ENCODE results near the gene B3GNT9.

Gene B3GNT9

DNA sequence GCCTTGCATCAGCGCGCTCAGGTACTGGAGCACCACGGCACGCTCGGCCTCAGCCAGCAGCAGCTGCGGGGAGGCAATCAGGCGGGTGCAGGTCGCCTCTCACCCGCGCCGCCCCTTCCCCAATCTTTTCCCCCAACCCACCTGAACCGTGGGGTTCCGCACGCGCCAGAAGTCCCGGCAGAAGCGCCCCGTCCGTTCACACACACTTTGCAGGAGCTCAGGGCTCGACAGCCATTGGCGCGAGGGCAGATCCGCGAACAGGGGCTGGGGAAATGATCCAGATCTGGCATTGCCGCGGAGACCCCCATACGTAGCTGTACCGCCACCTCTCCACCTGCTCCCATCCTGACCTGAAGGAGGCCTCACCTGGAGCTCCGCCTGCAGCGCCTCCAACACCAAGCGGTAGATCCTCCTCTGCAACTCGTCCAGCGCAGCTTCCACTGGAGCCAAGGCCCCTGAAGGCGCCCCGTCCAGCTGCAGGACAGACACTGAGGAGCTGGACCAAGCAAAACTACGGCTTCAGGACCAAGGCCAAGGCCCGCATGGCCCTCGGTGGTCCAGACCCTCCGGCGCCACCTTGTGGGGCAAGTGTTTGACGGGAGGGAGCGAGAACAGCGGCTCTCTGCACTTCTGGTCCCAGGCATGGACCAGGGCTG is 34.3 kb upstream of the B3GNT9 start:
- peak in 1 of 2 donors; percentile 19 for ATAC-seq

DNA sequence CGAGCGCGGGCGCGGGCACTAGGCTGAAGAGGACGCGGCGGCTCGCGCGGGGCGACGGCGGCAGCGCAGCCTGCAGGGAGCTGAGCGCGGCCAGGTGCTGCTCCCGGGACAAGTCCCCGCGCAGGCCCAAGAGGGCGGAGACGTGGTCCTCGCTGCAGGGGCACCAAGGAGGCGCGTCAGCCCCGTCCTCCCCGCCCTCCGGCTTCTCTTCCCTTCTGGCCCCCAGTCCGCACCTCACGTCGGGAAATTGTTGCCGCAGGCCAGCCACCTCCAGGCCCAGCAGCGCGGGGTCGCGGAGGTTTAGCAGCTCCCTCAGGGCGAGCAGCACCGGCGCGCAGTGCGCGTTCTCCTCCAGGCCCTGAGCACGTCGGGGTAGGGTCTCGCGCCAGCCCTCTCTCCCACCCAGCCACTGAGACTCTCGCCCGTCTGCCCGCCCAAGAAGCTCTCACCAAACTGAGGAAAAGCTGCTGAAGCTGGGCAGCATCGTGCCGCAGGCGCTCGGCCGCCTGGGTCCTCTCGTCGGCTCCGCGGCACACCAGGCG is 33.7 kb upstream of the B3GNT9 start:
- ATAC-seq, result no peak

DNA sequence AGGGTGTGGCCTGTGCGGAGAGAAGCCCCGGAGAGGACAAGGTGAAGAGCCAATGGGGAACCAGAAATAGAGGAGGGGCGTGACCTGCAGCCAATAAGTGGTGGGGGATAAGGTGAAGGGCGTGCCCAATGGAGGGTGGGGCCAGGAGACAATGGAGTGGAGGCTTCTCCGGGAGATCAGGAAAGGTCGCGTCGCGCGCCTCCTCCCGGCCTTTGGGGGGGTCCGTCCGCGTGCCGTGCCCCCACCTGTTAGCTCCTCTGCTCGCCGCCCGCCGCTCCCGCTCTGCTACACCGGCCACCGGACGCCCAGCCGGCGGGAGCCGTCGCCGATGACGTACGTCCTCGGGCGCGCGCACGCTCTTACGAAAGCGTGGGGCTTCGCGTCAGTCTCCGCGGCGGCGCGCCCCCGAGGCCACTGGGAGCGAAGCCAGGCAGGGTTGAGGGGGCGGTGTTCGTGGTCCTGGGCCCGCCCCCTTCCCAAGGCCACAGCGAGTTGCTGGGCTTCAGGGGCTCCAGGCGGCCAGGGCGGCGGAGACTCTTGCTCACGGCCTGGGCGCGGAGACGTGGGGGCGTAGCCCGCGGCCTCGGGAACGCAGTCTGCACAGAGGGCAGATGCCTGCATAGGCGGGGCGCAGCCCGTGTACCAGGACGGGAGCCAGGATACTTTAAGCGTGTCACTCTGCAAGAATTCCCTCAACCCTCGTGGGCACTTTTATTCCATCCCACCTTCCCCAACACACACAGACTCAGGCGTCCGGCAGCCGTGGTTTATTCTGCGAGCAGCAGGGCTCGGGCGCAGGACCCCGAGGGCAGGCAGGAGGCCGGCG is 33.0 kb upstream of the B3GNT9 start, which contains the start of gene MATCAP1:
Gene MATCAP1 (minus strand): TSS at position 337 of the 826 bp plus-strand sequence. CDS start 3,353 bp downstream, outside the sequence.
- ATAC-seq, result peak; percentile 96 to 98

DNA sequence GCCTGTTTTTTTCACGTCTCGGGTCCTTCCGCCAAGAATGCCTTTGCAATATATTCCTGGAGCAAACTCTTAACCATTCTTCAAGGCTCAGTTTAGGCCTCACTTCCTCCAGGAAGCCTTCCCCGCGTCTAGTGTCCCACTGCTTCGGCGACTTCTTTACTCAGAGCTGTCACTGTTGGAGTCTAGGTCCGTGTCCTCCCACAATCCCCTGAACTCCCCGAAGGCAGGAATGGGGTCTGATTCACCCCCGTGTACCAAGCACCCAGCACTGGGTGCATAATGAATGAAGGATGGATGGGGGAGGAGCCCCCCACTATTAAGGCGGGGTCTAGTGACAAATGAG is 32.5 kb upstream of the B3GNT9 start:
- no peak for ATAC-seq

DNA sequence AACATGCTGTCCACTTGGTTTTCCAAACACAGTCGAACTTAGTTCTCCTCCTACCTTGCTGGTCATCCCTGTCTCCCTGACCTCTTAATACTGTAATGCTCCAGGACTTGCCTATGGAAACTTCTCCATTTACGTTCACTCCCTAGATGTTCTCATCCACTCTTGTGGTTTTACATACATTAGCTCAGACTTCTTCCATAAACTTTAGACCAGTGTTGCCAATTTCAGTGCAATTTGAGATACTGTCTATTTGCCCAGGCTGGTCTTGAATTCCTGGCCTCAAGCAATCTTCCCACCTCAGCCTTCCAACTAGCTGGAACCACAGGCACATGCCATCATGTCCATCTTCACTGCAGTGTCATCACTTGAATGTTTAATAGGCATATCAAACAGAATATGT is 31.5 kb upstream of the B3GNT9 start:
- no peak for ATAC-seq

DNA sequence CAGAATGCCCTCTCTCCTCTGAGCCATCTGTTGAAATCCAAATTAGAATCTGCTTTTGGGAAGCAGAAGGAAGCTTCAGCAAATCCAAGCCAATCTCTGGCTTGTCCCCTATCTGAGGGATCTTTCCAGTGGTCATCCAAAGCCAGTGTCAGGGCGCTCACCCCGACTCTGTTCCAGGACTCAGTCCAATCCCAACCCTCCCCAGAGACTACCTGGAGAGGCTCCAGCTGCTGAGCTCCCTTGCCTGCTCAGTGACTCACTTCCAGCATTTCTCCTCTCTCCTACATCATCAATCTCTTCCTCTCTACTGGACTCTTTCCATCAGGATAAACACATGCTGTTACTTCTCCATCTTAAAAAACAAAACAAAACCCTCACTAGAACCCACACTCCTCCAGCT is 30.5 kb upstream of the B3GNT9 start:
- ATAC-seq, result no peak

DNA sequence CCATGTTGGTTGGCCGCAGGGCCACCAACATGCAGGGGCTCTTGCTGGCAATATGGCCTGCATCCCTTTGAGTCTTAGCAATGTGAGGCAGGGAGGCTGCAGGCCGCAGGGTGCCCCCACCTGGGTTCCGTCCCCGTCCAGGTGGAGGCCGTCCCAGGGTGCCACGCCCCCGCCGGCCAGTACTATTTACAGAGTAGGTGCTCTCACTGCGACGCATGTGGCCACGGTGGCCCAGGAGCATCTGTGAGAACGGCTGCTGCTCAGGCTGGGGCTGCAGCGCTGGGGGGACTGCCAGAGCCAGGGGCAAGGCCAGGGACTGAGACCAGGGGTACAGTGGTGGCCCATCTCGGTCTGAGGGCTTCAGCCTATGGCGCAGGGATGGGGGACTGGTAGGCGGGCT is 29.4 kb upstream of the B3GNT9 start:
- no peak for ATAC-seq

DNA sequence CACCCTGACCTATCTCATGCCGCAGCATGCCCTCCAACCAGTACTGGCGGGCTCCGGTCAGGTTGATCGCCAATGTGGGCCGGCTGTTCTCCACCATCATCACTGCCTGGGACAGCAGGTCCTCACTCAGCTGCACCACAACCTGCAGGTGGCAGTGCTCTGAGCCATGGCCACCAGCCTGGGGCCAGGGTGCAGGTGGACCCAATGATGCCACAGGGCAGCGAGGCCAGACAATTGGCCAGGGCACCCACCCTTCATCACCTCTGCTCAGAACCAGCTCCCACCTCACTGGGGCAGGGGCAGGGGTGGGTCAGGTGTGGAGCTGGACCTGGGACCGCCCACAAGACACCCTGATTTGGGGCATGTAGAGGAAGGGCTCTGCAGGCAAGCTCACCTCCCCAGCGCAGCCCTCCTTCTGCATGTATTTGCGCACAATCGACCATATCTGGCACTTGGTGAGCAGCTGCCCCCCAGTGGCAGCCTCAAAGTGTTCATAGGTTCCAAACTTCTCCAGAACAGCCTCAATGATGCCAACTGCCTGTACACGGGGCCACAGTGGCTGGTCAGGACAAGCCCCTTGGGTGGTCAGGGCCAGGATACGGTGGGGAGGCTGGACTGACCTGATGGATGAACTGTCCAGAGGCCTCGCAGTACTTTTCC is 28.8 kb upstream of the B3GNT9 start:
- ATAC-seq, result no peak

DNA sequence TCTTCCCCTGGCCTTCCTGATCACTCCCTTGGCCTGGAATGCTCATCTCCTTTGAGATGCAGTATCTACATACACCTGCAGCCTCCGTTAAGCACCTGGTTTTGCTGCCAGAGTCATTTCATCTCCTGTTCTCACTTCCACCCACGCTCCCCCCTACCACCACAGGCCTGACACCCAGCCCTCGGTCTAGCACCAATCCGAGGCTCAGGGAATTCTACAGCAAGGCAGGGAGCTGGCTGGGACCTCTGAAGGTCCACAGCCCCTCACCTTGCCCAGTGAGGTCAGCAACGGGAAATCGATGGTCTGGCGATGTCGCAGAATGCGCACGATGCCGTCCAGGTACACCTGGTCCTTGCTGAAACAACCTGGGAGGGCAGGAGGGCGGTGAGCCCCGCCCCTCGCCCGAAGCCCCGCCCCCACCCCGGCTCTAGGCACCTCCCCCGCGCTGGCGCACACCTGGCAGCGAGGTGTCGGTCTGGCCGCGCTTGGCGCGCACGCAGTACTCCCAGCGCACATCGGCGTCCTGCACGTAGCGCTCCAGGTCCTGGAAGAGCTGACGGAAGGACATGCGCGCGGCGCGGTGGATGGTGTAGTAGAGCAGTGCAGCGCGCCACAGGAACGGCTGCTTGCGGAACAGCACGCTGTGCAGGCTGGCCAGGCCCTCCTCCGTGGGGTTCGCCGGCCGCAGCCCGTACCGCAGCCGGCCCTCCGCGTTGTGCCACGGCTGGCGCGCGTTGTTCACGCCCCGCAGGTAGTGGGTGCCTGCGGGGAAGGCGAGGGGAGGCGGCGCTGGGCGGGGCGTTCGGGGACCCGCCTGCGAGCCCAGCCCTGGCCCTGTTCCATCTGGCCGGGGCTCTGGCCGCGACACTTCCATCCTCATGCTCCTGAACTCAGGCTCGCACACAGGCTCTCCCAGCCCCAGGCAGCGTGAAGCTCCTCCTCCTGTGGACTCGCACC is 27.2 kb upstream of the B3GNT9 start:
- peak; percentile 30 to 36 for ATAC-seq

DNA sequence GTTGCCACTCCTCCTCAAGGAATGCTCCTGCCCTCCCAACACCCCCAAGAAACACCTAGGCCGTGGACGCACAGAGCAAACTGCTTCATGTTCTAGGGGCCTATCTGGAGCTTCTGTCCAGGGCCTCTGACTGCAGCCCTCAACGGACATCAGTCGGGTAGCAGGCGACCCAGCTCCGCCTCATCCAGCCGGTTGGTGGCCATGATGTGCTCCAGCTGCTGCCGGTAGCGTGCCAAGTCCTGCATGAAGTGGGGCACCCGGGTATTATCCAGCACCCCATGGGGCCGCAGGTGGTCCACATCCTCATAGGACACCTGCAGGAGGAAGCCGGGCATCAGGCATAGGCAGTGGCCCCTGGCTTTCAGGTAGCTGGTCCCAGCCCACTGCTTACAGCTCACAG is 25.9 kb upstream of the B3GNT9 start:
- ATAC-seq, result no peak

DNA sequence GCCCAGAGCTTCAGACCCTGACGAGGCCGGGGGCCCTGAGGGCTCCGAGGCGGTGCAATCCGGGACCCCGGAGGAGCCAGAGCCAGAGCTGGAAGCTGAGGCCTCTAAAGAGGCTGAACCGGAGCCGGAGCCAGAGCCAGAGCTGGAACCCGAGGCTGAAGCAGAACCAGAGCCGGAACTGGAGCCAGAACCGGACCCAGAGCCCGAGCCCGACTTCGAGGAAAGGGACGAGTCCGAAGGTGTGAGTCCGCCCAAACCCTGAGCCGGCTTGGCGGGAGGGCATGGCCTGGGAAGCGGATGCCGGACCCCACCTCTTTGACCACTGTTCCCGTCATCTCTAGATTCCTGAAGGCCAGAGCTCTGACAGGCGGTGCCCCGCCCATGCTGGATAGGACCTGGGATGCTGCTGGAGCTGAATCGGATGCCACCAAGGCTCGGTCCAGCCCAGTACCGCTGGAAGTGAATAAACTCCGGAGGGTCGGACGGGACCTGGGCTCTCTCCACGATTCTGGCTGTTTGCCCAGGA is 24.0 kb upstream of the B3GNT9 start:
- ATAC-seq, result peak in 1 of 2 donors; percentile 2

DNA sequence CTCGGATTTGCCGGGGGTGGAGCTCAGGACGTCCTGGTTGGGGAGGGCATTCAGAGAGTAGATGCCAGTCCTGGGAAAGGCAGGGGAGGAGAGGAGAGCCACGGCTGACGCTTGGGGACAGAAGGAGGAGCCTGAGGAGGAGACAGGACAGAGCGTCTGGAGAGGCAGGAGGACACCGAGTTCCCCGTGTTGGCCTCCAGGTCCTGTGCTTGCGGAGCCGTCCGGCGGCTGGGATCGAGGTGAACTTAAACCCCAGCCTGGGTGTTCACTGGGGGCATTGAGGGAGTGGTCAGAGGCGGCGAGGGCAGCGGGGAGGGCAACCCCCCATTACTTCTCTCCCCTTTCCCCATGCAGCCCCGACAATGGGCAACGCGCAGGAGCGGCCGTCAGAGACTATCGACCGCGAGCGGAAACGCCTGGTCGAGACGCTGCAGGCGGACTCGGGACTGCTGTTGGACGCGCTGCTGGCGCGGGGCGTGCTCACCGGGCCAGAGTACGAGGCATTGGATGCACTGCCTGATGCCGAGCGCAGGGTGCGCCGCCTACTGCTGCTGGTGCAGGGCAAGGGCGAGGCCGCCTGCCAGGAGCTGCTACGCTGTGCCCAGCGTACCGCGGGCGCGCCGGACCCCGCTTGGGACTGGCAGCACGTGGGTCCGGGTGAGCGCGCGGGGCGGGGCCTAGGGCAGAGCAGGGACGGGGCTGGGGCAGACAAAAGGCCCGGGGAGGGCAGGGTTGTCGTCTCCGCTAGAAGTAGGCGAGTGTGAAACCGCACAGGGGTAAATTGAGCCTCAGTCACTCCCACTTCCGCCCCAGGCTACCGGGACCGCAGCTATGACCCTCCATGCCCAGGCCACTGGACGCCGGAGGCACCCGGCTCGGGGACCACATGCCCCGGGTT is 23.3 kb upstream of the B3GNT9 start:
- ATAC-seq, result peak; percentile 81 to 83

DNA sequence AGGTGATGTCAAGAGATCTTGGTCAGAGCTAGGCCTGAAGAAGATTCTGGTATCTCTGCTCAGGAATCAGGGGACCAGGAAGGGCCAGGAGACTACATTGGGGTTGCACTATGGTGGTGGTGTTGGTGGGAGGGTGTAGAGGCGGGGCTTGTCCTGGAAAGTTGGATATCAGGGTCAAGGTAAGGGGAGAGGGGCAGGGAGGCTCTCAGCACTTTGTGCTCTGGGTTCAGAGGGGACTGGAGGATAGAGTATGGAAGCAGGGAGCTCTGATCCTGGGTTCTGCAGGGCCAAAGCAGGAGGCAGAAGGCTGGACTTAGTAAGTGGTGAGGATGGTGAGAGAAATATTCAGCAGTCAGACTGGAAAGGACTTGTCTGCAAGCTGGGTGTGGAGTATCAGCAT is 22.5 kb upstream of the B3GNT9 start:
- no peak for ATAC-seq

DNA sequence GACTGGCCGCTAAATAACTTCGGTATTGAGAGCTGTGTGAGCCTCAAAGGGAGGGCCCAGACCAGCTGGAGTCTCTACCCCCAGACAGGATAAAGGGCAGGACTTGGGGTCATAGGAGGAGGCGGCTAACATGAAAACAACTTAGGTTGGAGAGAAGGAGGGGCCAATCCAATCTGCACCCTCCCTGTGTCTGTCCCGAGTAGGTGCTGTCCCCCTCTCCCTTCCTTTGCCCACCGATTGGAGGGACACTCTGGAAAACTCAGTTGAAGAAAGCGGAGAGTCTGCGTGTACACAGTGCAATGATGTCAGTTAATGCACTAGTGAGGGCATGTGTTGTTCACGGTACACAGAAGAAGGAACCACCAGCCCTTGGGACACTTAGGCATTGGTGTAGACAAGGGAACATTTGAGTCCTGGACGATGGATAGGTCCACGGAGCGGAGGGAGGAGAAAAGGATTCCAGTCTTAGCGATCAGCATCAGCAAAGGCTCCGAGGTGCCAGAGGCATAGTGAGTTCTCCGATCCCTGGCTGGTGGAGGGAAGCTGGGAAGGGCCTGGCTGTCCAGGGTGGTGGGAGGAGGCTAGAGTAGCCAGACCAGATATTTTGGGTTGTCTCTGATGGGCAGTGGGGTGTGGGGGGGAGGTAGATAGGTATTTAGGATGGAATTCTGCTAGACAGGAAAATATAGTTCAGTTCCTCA is 20.3 kb upstream of the B3GNT9 start:
- no peak for ATAC-seq

DNA sequence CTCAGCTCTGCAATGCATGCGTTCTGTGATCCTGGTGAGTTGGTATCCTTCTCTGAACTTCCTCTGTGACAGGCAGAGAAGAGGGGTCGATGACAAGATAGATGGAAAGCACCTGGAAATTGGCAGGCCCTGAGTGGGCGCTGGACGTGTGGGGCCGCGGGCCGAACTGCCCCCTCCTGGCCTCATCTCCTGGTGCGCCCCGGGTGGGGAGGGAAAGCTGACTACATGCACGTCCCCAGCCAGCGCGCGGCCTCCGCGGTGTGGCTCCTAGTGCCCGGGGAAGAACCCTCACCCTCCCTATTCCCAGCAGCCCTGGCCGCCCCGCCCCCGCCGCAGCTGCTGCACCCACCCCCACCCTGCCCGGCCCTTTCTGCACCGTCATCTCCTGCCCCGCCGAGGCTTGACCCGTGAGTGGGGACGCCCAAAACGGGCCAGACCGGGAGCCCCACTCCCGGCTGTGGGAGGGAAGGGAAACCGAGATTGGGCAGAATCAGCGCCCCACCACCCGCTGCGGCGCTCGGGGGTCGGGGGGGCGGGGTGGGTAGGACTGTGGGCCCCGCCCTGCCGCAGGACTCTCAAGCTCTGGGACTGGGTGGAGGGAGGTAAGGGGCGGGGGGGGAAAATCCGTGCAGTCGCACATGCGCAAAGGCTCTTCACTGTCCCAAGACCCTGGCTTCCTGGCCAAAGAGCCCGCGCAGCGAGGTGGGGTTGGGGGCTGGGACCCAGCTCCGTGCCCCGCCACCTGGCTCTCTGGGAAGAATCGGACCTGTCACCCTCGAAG is 19.6 kb upstream of the B3GNT9 start, which contains the start of gene NOL3:
Gene NOL3 (plus strand): TSS at position 371 of the 781 bp plus-strand sequence.
- ATAC-seq, result peak; percentile 10 to 13

DNA sequence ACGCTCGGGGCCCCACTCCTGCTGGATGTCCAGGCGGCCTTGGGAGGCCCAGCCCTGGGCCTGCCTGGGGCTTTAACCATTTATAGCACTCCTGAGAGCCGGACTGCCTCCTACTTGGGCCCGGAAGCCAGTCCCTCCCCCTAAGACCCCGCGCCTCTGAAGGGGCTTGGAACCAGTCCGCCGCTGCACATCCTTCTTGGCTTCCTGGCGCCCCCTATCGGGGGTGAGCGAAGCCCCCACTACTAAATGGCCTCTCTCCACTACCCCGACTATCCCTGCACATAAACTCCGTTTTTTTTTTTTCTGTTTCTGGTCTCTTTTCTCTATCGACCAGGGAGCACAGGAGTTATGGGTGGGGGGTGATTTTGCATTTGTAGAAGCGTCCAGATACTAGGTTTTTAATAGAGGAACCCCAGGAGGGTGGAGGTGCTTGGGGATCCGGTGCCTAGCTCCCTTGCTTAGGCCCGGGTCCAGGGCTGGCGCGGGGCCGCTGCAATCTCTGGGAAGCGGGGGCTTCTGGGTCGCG is 18.9 kb upstream of the B3GNT9 start:
- ATAC-seq, result no peak

DNA sequence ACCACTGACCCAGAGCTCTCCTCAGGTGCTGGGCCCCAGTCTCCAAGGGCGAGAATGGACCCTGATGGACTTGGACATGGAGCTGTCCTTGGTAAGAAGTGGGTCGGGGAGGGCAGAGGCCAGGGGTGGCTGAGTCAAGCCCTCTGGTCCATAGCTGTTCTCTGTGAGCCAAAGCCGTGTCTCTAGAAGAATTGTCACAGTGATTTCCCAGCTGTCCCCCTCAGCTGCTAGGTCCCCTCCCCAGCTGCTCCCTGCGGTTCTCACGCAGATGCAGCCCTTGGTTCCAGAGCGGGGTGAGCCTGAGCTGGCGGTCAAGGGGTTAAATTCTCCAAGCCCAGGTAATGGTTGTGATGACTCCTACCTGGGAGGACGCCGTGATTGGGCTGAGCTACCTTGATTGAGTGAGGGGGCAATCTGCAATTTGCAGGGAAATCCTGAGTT is 18.2 kb upstream of the B3GNT9 start:
- ATAC-seq, result no peak

DNA sequence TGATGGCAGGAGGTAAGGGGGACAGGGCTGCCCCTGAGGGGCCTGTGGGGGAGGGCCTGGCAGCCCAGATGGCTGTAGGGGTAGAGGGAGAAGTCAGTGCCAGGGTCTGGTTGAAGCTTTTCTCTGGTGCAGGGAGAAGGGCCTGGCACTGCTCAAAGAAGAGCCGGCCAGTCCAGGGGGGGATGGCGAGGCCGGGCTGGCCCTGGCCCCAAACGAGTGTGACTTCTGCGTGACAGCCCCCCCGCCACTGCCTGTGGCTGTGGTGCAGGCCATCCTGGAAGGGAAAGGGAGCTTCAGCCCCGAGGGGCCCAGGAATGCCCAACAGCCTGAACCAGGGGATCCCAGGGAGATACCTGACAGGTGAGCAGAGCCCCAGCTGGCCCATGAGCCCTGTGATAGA is 16.8 kb upstream of the B3GNT9 start:
- no peak for ATAC-seq

DNA sequence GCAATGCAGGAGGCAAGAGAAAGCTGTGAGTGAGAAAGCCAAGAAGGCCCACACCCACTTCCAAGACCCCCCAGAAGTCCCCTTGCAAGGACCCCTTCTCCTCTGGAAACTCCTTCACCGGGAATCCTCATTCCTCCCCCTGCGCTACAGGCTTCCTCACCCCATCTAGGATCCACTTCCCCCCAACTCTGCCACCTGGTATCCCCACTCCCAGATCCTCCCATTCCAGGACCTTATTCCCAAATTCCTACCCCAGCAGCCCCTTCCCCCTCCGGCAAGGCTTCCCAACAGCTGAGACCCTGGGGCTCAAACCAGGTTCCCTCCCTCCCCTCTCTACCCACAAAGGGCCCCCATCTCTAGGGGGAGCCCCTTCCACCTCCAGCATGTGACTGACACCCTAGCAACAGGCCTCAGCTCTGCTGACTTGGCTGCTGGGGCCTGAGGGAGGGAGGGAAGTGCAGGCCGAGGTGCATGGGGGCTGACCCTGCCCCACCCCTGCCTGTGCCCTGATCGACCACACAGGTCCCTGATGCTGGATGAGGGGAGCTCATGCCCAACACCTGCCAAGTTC is 15.9 kb upstream of the B3GNT9 start:
- ATAC-seq, result no peak
